ENCODE measurements around the gene FBXL2.

Gene FBXL2

DNA sequence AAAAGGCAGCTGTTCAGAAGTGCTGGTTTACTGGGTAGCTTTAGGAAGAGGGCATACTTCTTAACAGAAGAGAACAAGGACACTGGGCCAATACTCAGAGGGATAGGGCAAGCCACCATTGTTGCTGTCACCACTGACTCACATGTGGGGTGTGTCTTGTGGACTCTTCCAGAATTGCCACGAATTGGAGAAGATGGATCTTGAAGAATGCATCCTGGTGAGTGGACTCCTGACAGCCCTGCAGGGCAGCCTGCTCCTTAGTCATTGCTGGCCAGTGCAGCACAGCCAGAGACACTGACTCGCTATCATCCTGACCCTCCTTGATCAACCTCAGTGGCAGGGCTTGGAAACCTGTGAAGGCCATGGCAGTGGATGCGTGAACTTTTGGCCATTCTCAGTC is 100.7 kb downstream of the FBXL2 start:
- H3K27me3 ChIP-seq (replicated peaks; ENCODE audit: control insufficient read depth, insufficient read depth, low read length, poor library complexity, severe bottlenecking) = no peaks in the 10 kb centered on the region
- no peaks in the 10 kb centered on the region for H3K36me3 ChIP-seq (ENCODE audit: control insufficient read depth, insufficient read depth, low read length)
- no peak overlapping the region for H3K4me3 ChIP-seq (ENCODE audit: insufficient read depth, low read depth, low read length, poor library complexity, severe bottlenecking)
- H3K4me1 ChIP-seq (ENCODE audit: control insufficient read depth, insufficient read depth, low read length, poor library complexity, severe bottlenecking) = no peaks in the 10 kb centered on the region
- H3K9me3 ChIP-seq (ENCODE audit: control insufficient read depth, low read length) = no peaks in the 10 kb centered on the region
- DNase-seq = no peak
- H3K27ac ChIP-seq (ENCODE audit: insufficient read depth, low read length, poor library complexity, severe bottlenecking) = no peak overlapping the region

DNA sequence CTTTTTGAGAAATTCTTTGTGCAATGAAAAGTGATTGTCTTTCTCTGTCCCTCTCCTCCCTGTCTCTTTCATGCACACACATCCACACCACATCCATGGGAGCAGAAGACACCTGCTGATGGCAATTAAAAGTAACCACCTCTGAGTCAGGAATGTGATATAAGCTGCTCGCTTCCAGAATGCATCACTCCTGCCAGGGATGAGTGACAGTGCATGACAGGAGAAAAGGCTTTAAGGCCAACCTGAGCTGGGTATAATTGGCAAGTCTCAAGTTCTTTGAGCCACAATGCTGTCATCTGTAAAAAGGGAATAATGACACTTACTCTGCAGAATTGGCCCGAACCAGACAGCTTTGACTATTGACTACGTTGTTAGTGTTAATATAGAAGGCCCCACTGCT is 103.4 kb downstream of the FBXL2 start:
- Histone ChIP-seq H3K4me3 (ENCODE audit: insufficient read depth, low read depth, low read length, poor library complexity, severe bottlenecking) (no peak overlapping the region), H3K9me3 (ENCODE audit: control insufficient read depth, low read length) (no peaks in the 10 kb centered on the region), H3K27me3 (replicated peaks; ENCODE audit: control insufficient read depth, insufficient read depth, low read length, poor library complexity, severe bottlenecking) (no peaks in the 10 kb centered on the region), H3K4me1 (ENCODE audit: control insufficient read depth, insufficient read depth, low read length, poor library complexity, severe bottlenecking) (no peaks in the 10 kb centered on the region), H3K27ac (ENCODE audit: insufficient read depth, low read length, poor library complexity, severe bottlenecking) (no peak overlapping the region), H3K36me3 (ENCODE audit: control insufficient read depth, insufficient read depth, low read length) (no peaks in the 10 kb centered on the region)
- DNase-seq = no peak

- no peak for DNase-seq
- no peak overlapping the region for H3K27ac ChIP-seq (ENCODE audit: insufficient read depth, low read length, poor library complexity, severe bottlenecking)
- H3K4me3 ChIP-seq (ENCODE audit: insufficient read depth, low read depth, low read length, poor library complexity, severe bottlenecking) = no peak overlapping the region
- H3K36me3 ChIP-seq (ENCODE audit: control insufficient read depth, insufficient read depth, low read length) = peaks cover 14% of the 10 kb centered on the region
- no peaks in the 10 kb centered on the region for H3K27me3 ChIP-seq (replicated peaks; ENCODE audit: control insufficient read depth, insufficient read depth, low read length, poor library complexity, severe bottlenecking)
- H3K4me1 ChIP-seq (ENCODE audit: control insufficient read depth, insufficient read depth, low read length, poor library complexity, severe bottlenecking) = no peaks in the 10 kb centered on the region
- no peaks in the 10 kb centered on the region for H3K9me3 ChIP-seq (ENCODE audit: control insufficient read depth, low read length)
These were observed 106.7 kb downstream of the FBXL2 start for GRCh38 chr3:33383951-33384350.

DNA sequence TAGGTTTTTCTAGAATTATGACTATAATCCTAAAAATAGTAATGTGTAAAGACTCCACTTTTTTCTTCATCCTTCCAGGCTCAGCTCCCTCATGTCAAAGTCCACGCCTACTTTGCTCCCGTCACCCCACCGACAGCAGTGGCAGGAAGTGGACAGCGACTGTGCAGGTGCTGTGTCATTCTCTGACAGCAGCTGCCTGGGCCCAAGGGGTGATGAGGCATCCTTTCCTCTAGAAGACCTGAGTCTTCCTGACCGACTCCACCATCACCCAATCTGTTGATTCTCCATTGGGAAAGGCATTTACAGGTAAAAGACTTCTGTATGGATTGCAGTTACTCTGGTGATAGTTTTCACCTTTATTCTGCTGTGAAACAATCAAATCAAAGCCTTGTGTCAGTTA is 108.2 kb downstream of the FBXL2 start:
- H3K4me3 ChIP-seq (ENCODE audit: insufficient read depth, low read depth, low read length, poor library complexity, severe bottlenecking) = no peak overlapping the region

DNA sequence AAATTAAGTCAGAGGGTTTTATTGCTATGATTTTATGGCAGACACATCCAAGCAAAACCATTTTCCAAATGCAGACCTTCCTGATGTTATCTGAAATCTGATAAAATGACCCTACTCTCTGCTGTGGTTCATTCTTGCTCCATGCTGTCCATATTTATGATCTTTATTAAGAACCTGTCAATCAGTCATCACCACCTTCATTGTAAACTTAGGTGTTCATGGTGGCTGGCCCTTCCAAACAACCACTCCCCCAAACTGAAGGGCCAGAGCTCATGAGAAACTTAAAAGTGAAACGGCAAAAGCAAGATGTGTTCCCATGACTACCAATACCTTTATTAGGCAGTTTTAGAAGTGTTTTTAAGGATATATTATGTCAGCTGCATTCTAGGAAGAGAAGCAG is 109.4 kb downstream of the FBXL2 start:
- peaks cover 35% of the 10 kb centered on the region for H3K36me3 ChIP-seq (ENCODE audit: control insufficient read depth, insufficient read depth, low read length)
- no peak overlapping the region for H3K27ac ChIP-seq (ENCODE audit: insufficient read depth, low read length, poor library complexity, severe bottlenecking)

More for the DNA sequence above, 108.2 kb downstream of the FBXL2 start:
- Histone ChIP-seq H3K9me3 (ENCODE audit: control insufficient read depth, low read length) (no peaks in the 10 kb centered on the region), H3K27me3 (replicated peaks; ENCODE audit: control insufficient read depth, insufficient read depth, low read length, poor library complexity, severe bottlenecking) (no peaks in the 10 kb centered on the region), H3K27ac (ENCODE audit: insufficient read depth, low read length, poor library complexity, severe bottlenecking) (no peak overlapping the region), H3K36me3 (ENCODE audit: control insufficient read depth, insufficient read depth, low read length) (peaks cover 24% of the 10 kb centered on the region), H3K4me1 (ENCODE audit: control insufficient read depth, insufficient read depth, low read length, poor library complexity, severe bottlenecking) (no peaks in the 10 kb centered on the region)
- DNase-seq = no peak

DNA sequence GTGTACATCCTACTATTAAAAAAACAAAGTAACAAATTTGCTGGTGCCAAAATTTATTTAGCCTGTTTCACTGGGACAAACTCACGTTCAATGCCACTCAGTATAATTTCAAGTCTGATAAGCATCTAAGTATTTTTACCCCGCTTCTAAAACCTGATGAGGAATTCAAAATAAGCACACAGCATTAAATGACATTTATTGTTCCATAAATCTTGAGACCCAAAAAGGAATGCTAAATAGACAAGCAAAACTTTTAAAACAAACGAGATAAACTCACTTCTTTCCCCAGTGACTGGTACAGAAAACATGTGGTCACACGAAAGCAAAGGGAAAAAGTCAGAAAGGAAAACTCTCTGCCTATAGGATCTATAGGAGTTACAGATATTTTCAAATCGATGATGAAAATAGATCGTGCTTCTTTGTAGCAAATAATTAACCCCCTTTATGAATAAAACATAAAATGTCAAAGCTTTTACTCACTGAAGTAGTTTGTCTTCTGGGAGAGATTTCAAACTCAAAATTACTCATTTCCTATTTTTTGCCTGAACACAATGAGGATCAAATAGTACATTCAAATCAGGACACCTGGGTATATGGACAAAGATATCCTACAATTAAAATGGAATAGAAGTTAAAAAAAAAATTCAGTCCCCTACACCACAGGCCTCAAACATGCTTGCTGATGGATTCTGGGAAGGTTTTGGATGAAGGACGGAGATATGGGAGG is 111.3 kb downstream of the FBXL2 start:
- no peaks in the 10 kb centered on the region for H3K9me3 ChIP-seq (ENCODE audit: control insufficient read depth, low read length)

More for the DNA sequence above, 109.4 kb downstream of the FBXL2 start:
- Histone ChIP-seq H3K4me1 (ENCODE audit: control insufficient read depth, insufficient read depth, low read length, poor library complexity, severe bottlenecking) (no peaks in the 10 kb centered on the region), H3K4me3 (ENCODE audit: insufficient read depth, low read depth, low read length, poor library complexity, severe bottlenecking) (no peak overlapping the region), H3K9me3 (ENCODE audit: control insufficient read depth, low read length) (no peaks in the 10 kb centered on the region), H3K27me3 (replicated peaks; ENCODE audit: control insufficient read depth, insufficient read depth, low read length, poor library complexity, severe bottlenecking) (no peaks in the 10 kb centered on the region)
- no peak for DNase-seq

GRCh38 chr3:33389908-33390307 is 112.7 kb downstream of the FBXL2 start:
- Histone ChIP-seq H3K36me3 (ENCODE audit: control insufficient read depth, insufficient read depth, low read length) (peaks cover 61% of the 10 kb centered on the region), H3K4me1 (ENCODE audit: control insufficient read depth, insufficient read depth, low read length, poor library complexity, severe bottlenecking) (no peaks in the 10 kb centered on the region), H3K9me3 (ENCODE audit: control insufficient read depth, low read length) (no peaks in the 10 kb centered on the region), H3K27me3 (replicated peaks; ENCODE audit: control insufficient read depth, insufficient read depth, low read length, poor library complexity, severe bottlenecking) (no peaks in the 10 kb centered on the region), H3K4me3 (ENCODE audit: insufficient read depth, low read depth, low read length, poor library complexity, severe bottlenecking) (no peak overlapping the region), H3K27ac (ENCODE audit: insufficient read depth, low read length, poor library complexity, severe bottlenecking) (no peak overlapping the region)
- no peak for DNase-seq

More for the DNA sequence above, 111.3 kb downstream of the FBXL2 start:
- DNase-seq = no peak
- Histone ChIP-seq H3K36me3 (ENCODE audit: control insufficient read depth, insufficient read depth, low read length) (peaks cover 54% of the 10 kb centered on the region), H3K27me3 (replicated peaks; ENCODE audit: control insufficient read depth, insufficient read depth, low read length, poor library complexity, severe bottlenecking) (no peaks in the 10 kb centered on the region), H3K27ac (ENCODE audit: insufficient read depth, low read length, poor library complexity, severe bottlenecking) (no peak overlapping the region), H3K4me1 (ENCODE audit: control insufficient read depth, insufficient read depth, low read length, poor library complexity, severe bottlenecking) (no peaks in the 10 kb centered on the region), H3K4me3 (ENCODE audit: insufficient read depth, low read depth, low read length, poor library complexity, severe bottlenecking) (no peak overlapping the region)

DNA sequence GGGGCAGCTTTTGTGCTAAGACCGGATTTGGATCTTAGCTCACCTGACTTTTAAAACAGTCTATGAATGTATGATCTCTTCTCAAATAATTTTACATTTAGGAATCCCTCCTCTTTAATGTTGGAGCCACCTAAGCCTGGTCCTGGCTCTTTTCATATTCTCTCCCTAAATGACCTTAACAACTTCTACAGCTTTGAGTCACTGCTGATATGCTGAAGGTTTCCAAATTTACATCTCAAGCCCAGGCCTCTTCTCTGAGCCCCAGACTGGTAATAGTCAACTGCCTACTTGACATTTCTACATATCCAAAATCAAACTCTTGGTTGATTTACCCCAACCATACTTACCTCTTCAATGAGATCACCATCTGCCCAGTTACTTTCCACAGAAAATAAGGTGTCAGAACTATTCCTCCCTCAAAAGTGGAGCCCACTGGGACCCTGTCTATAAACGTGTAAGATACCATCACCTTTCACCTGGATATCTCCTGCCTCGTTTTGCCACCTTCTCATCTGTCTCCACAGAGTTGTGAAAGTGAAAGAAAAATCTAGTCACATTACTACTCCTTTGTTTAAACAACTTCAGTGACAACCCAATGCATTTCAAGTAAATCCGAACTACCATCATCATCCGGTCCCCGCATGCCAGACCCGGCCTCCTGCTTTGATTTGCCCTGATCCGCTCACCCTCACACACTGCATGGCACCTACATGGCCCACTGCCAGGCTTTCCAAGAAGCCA is 114.2 kb downstream of the FBXL2 start:
- Histone ChIP-seq H3K27me3 (replicated peaks; ENCODE audit: control insufficient read depth, insufficient read depth, low read length, poor library complexity, severe bottlenecking) (no peaks in the 10 kb centered on the region), H3K36me3 (ENCODE audit: control insufficient read depth, insufficient read depth, low read length) (peaks cover 76% of the 10 kb centered on the region), H3K4me3 (ENCODE audit: insufficient read depth, low read depth, low read length, poor library complexity, severe bottlenecking) (no peak overlapping the region), H3K4me1 (ENCODE audit: control insufficient read depth, insufficient read depth, low read length, poor library complexity, severe bottlenecking) (no peaks in the 10 kb centered on the region), H3K9me3 (ENCODE audit: control insufficient read depth, low read length) (no peaks in the 10 kb centered on the region), H3K27ac (ENCODE audit: insufficient read depth, low read length, poor library complexity, severe bottlenecking) (no peak overlapping the region)
- no peak for DNase-seq

GRCh38 chr3:33392144-33392543 is 114.9 kb downstream of the FBXL2 start:
- Histone ChIP-seq H3K9me3 (ENCODE audit: control insufficient read depth, low read length) (no peaks in the 10 kb centered on the region), H3K27me3 (replicated peaks; ENCODE audit: control insufficient read depth, insufficient read depth, low read length, poor library complexity, severe bottlenecking) (no peaks in the 10 kb centered on the region), H3K4me3 (ENCODE audit: insufficient read depth, low read depth, low read length, poor library complexity, severe bottlenecking) (no peak overlapping the region), H3K4me1 (ENCODE audit: control insufficient read depth, insufficient read depth, low read length, poor library complexity, severe bottlenecking) (no peaks in the 10 kb centered on the region), H3K27ac (ENCODE audit: insufficient read depth, low read length, poor library complexity, severe bottlenecking) (no peak overlapping the region), H3K36me3 (ENCODE audit: control insufficient read depth, insufficient read depth, low read length) (peaks cover 79% of the 10 kb centered on the region)
- no peak for DNase-seq

GRCh38 chr3:33392703-33393125 is 115.5 kb downstream of the FBXL2 start:
- Histone ChIP-seq H3K36me3 (ENCODE audit: control insufficient read depth, insufficient read depth, low read length) (peaks cover 80% of the 10 kb centered on the region), H3K27ac (ENCODE audit: insufficient read depth, low read length, poor library complexity, severe bottlenecking) (no peak overlapping the region), H3K4me3 (ENCODE audit: insufficient read depth, low read depth, low read length, poor library complexity, severe bottlenecking) (no peak overlapping the region), H3K4me1 (ENCODE audit: control insufficient read depth, insufficient read depth, low read length, poor library complexity, severe bottlenecking) (no peaks in the 10 kb centered on the region), H3K27me3 (replicated peaks; ENCODE audit: control insufficient read depth, insufficient read depth, low read length, poor library complexity, severe bottlenecking) (no peaks in the 10 kb centered on the region), H3K9me3 (ENCODE audit: control insufficient read depth, low read length) (no peaks in the 10 kb centered on the region)
- no peak for DNase-seq

Measured in effector memory CD4-positive, alpha-beta T cell (primary cell).